ENCODE measurements around the gene PCBP4.
"Not testable (repeated sequence)": the region's sequence is repeated elsewhere in the genome, so short reads cannot be mapped to it uniquely, and the experiment has no call there.

Gene PCBP4

DNA sequence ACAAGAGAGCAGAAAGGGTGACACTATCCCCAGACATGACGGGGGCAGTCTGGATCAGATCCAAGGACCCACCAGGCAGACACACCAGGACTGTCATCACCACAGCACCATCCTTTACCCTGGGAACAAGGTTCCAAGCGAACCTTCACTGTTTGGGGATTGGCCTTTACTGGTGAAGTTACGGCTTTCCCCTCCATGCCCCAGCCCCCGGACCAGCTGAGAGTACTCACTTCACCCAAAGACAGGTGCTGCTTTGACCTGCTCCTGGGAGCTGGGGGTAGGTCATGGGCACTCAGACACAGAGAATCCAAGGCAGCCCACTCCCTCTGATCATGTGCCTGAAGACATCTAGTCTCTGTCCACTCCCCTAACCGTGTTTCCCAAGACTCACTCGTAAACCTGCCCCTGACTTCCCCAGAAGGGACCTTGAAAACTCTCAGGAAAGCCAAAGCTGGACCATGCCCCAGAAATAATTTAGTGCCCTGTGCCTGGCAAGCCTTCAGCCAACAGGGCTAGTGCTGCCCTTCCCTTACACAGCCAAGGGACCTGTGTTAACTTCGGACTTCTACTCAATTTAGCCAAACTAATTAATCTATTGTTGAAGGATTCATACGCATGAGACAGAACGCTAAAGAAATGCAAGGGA is 28.4 kb downstream of the PCBP4 start:
- DNase-seq (ENCODE audit: low read depth in 2 of 2) = no peak

DNA sequence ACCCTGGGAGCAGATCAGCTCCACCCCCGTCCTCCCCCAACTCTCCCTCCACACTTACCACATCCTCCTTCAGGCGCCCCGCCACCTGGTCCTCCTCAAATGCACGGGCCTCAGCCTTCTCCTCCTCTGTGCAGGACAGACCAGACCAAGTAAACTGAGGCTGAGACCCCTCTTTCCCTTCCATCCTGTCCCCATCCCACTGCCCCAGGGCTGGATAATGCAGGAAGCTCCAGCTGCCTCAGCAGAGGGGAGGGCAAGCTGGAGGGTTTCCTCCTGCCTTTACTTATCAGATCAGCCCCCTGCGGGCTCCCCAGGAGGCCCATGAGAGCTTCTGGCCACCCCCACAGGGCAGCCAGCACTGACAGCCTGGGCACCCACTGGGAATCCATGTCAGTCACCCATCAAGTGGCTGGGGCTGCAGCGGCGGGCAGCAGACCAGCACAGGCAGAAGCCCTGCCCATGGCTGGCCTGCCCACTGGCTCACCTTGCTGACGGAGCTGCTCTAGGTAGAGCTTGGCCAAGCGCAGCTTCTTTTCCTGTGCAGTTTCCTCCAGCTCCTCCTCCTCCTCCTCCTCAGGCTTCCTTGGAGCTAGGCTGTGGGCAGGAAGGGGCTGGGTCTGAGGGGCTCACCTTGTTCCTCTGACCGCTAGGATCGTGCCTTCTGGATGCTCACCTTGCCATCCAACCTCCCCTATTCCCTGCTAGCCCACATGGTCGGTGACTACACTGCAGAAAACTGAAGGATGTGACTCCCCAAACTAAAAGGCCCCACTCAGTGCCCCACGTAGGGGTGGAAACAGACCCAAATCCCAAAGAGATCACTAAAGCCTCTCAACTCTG is 29.4 kb downstream of the PCBP4 start:
- no peak for DNase-seq (ENCODE audit: low read depth in 2 of 2)

DNA sequence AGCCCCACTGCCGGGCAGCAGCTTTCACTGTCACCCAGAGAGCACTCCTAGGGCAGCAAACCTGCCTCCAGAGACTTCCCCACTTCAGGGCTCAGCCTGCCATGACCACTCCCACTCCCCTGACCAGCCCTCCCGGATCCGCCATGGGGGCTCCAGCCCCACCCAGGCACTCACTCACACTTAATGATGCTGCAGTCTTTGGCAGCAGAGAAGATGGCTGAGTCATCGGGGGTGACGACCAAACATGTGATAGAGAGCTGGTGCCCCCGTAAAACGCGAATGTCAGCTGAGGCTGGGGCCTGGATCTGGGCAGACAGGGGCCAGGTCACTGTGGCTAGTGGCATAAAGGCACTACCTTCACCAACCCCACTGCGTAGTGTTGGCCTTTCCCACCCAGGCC is 30.2 kb downstream of the PCBP4 start:
- no peak for DNase-seq (ENCODE audit: low read depth in 2 of 2)

DNA sequence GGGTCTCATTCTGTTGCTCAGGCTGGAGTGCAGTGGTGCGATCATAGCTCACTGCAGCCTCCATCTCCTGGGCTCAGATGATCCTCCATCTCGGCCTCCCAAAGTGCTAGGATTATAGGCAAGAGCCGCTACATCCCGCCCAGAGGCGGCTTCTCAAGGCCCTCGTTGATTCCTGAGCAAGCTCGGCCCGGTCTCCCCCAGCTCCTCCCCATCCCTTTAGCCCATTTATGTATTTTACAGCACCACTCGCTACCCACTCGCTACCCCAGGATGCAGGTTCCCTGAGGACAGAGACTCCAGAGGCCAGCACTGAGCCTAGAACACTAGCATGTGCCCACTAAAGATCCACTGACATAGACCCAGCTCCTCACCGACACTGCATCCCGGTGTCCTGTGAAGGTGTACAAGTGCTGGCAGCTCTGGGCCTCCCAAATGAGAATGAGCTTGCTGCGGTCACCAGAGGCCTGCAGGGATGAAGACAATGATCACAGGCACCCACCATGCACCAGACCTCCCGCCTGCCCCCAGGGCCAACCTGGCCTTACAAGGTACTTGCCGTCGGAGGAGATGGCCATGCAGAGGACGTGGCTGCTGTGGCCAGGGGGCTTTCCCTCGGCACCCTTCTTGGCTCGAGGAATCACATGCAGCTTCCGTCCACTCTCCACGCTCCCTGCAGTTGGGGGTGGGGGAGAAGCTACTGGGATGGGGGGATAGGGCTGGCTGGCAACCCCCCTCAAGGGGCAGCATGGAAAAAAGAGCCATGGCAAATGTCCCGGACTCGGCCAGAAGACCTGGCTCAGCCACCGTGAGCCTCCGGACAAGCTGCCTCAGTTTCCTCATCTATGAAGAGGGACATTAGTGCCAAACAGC is 31.1 kb downstream of the PCBP4 start:
- DNase-seq (ENCODE audit: low read depth in 2 of 2) = no peak

DNA sequence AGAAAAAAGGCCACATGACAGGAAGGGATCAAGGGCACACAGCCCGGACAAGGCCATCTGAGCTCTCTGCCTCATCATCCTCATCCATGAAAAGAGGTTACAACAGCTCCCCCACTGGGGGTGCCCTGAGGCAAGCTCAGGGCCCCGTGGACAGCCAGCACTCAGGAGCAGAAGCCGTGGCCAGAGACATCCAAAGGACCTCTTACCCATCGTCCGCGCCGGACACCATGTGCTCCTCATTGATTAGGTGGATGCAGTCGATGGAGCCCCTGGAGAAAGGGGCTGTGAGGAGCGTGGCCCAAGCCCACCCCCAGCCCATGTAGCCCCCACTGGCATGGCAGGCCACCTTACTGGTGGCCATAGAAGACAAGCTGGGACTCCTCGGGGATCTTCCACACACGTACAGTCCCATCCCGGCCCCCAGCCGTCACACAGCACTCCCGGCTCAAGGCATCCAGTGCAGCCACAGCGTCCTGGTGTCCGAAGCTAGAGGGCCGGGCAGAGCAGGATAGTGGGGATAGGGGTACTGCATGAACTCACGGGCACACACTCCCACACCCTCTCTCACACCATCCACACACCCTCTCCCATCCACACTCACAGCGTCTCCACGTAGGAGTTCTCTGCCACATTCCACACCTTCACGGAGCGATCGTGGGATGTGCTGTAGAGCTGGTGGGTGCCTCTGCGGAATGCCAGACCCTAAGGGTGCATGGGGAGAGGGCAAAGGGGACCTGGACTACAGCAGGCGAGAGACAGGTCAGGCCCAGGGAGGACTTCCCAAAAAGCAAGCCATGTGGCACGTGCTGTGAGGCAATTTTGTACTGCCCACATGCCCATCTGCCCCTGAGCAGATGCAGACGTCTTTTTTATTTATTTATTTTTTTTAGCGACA is 32.0 kb downstream of the PCBP4 start:
- DNase-seq (ENCODE audit: low read depth in 2 of 2) = no peak

DNA sequence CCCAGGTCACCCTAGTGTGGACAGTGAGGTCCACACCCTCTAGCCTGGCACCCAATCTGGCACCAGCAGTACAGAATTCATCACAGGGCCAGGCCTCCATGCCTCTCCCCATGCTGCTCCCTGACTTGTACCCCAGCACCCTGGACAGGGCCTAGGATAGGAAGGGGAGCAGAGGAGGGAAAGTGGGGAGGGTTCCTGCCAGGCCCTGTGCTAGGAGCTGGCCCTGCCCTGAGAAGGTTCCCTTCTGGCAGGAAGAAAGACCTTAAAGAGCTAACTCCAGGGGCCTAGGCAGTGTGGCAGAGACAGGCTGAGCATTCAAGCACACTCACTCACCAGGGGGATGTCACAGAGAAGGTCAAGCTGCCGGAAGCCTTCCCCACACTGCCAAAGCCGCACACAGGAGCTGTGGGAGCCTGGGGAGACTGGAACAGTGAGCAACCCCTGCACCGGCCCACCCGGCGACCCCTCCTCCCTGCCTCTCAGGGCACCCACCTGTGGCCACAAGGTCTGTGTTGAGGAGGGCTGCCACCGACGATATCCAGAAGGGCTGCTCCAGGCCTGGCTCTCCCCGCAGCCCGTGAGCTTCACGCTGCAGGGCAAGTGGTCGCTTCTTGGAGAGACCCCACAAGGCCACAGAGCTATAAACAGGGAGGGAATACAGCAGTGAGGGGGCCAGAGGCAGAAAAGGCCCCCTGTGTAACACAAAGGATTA is 33.0 kb downstream of the PCBP4 start:
- DNase-seq (ENCODE audit: low read depth in 2 of 2) = no peak

DNA sequence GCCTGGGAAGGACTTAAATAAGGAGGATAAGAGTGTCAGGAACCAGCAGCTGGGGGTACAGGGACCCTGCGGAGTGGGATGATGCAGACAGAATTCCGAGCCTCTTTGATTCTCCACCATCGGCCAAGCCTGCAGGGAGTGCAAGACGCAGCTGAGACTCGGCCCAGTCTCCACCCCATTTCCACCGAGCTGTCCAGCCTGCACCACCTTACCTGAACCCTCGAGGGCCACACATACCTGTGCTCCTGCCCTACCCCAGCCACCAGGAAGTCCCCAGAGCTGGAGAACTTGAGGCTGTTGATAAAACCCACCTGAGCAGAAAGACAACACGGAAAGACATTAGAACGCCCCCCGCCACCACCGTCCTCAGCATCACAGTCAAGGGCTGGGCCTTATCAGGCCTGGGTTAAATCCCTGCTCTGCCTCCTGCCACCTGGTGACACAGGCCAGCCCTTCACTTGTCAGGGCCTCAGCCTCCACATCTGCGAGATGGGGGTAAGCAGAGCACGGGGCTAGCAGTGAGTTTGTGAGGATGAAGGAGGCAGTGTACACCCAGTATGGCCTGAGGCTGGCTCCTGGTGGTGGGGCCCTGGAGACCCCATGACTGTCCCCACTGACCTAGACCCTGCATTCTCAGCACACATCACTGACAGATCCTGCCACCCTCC is 33.6 kb downstream of the PCBP4 start:
- no peak for DNase-seq (ENCODE audit: low read depth in 2 of 2)

DNA sequence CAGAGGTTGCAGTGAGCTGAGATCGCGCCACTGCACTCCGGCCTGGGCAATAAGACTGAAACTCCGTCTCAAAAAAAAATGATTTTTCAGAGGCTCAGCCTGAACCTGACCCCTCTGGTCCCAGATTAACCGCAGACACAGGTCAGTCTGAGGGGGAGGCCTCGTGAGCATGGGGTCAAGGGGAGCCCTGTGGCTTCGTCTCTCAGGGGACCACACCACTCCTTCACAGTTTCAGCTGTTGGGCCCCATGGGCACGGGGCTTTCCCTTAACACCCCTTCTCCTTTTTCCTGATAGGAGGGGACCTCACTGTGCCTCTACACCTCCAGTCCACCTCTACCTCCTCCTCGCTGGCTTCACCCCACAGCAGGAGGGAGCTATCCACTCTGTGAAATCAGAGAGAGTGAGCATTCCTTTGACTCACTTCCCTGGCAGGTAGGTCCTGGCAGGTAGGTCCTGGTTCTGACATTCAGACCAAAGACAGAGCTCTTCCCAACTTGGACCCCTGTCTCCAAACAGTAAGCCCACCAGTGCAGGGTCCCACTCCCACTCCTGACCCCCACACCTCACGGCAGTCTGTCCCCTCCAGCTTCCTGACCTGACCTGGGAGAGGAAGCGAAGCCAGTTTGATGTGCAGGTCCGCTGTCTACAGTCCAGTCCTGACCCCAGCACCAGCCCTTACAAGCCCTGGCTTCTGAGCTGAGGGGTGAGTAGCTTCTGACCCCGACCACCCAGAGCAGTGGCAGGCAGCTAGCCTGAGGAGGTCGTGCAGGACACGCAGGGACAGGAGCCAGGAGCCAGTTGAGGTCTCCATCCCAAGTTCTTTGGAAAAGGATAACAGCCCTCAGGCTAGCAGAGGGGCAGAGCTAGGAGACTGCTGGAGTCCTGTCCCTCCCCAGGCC is 34.5 kb downstream of the PCBP4 start:
- DNase-seq (ENCODE audit: low read depth in 2 of 2) = no peak

DNA sequence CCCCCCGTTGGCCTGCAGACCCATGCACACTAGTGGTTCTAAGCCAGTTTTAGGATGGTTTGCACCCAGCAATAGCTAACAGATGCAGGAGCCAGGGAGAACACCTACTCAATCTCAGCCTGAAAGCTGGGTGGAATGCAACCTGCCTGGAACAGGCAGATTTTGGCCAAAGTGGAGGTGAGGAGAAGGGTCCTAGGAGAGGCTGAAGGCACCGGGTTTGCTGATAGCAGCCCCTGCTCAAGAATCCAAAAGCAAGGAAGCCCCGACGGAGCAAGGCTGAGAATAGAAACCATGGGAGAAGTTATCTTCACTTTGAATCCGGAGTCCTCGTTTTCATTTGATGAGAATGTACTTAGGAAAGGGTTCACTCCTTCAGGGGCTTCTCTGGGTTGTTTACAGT is 35.5 kb downstream of the PCBP4 start:
- no peak for DNase-seq (ENCODE audit: low read depth in 2 of 2)

DNA sequence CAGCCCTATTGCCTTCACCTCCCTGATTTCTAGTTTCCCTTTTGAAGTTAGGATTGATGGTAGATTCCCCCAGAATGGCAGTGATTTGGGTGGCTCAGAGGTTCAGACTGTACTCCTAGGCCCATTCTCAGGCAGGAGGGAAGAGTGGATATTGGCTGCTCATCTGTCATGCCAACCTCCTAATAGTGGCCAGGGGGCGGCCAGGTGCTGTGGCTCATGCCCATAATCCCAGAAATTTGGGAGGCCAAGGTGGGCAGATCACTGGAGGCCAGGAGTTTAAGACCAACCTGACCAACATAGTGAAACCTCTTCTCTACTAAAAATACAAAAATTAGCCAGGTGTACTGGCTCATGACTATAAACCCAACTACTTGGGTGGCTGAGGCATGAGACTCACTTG is 36.8 kb downstream of the PCBP4 start:
- DNase-seq (ENCODE audit: low read depth in 2 of 2) = no peak

DNA sequence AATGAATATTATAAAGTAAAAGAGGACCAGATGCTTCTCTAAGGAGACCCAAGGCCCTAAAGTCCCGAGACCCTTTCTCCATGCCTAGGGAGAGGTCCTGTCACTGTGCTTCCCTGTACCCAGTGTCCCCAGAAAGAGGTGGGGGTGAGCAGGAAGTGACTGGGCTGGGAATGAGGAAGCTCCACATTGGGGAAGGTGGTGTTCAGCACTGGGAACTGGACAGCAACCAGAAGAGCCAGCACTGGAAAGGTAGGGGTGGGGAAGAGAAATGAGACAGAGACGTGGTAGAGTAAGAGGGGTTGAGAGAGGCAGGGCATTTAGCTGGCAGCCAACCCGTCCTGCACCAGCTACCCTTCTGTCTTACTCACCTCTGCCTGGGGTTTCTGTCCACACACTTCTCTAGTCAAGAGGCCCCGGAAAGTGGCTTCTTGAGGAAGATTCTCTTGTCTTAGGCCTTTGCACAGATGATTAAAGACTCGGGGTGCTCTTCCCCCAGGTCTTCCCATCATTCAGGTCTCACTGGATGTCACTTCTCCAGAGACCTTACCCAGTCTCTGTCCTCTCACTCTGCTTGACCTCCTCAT is 37.7 kb downstream of the PCBP4 start:
- DNase-seq (ENCODE audit: low read depth in 2 of 2) = no peak

DNA sequence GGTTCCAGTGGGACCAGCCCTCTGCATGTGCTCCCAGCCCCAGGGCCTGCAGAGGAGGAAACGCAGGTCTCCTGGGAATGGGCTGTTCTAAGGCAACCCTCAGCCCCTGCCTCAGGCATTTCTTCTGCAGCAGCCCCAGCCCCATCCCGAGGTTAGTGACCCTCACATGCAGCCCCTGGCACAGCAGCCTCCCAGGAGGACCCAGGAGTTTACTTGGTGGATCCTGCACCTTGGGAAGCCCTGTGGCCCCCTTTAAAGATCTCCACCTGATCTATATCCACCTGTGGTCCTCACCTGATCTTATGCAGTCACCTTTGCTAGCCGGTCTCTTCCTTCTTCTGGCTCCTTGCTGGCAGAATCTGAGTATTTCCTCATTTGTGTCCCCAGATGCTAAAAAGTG is 38.3 kb downstream of the PCBP4 start:
- not testable (repeated sequence) for DNase-seq (ENCODE audit: low read depth in 2 of 2)

DNA sequence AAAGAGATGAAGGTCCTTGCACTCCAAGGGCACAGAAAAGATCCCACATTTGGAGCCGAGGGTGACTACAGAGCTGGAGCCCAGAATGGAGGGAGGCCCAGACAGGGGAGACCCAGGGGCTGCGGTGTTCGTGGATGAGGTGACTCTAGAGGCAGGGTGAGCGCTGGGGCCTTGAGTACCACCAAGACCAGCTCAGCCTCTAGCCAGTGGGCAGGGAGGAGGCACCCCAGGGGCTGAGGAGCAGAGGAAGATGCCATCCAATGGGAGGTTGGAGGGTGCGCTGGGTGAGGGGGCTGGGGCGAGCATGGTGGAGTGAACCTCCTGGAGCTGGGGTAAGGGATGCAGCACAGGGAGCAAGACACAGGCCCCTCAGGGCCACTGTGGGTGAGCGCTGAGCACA is 38.8 kb downstream of the PCBP4 start:
- DNase-seq (ENCODE audit: low read depth in 2 of 2) = no peak

DNA sequence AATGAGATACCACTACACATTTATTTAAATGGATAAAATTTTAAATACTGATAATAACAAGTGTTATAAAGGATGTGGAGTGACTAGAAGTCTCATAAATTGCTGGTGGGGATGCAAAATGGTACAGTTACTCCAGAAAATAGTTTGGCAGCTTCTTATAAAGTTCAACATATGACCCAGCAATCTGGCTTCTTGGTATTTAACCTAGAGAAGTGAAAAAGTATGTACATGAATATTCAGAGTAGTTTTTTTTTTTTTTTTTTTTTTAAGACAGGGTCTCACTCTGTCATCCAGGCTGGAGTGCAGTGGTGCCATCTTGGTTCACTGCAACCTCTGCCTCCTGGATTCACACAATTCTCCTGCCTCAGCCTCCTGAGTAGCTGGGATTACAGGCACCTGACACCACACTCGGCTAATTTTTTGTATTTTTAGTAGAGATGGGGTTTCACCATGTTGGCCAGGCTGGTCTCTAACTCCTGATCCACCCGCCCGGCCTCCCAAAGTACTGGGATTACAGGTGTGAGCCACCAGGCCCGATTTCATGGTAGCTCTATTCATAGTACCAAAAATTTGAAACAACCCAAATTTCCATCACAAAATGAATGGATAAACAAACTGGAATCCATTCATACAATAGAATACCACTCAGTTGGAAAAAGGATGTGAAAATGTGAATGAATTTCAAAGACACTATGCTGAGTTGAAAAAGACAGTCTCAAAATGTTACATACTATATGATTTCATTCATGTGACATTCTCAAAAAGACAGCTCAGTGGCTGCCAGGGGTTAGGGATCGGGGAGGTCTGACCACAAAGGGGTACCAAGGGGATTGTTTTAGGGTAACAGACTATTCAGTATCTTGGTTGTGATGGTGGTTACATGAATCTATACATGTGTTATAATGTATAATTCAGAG is 39.9 kb downstream of the PCBP4 start:
- no peak for DNase-seq (ENCODE audit: low read depth in 2 of 2)

DNA sequence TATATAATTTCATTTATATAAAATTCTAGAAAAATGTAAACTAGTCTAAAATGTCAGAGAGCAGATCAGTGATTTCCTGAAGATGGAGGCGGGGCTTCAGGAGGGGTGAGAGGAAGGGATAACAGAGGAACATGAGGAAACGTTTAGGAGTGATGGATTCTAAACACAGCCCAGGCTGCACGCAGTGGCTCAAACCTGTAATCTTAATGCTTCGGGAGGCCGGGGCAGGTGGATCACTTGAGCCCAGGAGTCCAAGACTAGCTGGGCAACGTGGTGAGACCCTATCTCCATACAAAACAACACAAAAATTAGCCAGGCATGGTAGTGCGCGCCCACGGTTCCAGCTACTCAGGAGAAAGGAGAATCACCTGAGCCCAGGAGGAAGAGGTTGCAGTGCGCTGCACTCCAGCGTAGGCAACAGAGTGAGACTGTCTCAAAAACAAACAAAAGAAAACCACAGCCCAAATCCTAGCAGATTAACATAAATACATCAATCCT is 46.1 kb downstream of the PCBP4 start:
- DNase-seq (ENCODE audit: low read depth in 2 of 2) = no peak

DNA sequence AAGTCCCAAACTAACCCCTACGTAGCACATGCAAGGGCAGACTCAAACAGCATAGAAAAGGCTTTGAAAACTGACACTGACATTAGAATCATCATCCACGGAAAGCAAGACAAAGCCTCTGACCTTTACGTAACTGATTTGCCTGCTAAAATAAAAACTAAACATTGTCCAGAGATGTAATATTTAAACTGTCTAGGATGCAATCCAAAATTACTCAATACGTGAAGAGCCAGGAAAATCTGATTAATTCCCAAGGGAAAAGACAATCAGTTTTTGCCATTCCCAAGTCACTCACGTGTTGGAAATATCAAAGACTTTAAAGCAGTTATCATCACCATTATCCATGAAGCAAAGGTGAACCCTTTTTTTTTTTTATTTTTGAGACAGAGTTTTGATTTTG is 50.8 kb downstream of the PCBP4 start:
- DNase-seq (ENCODE audit: low read depth in 2 of 2) = no peak

DNA sequence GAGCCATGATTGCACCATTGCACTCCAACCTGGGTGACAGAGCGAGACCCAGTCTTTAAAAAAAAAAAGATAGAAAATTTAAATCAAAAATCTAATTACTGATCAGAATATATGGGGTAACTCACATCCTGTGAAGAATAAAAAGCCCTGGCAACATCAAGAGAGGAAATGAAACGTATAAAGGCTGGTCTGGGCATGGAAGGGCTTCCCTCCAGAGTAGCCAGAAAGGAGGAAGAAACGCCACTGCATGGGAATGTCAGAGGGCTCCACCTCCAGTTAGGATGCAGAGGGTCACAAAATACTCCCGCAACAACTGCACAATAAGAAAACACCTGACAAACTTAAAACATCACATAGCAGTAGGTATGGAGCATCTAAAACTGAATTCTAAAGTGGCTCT is 59.2 kb downstream of the PCBP4 start:
- no peak for DNase-seq (ENCODE audit: low read depth in 2 of 2)

All from stimulated activated CD8-positive, alpha-beta memory T cell treated with anti-CD3 and anti-CD28 coated beads, Interleukin-2, amount 100 ng/mL, for 48 hours (primary cell).